ENCODE results near the gene PIGL.
"Not testable (repeated sequence)": the region's sequence is repeated elsewhere in the genome, so short reads cannot be mapped to it uniquely, and the experiment has no call there.

Gene PIGL

GRCh38 chr17:16273929-16274339 lies 56.9 kb downstream of the PIGL start:
- no peak for DNase-seq (ENCODE audit: low read depth, low spot score)

GRCh38 chr17:16275024-16275423 lies 58.0 kb downstream of the PIGL start:
- no peak for DNase-seq (ENCODE audit: low read depth, low spot score)

GRCh38 chr17:16277163-16277562 lies 60.2 kb downstream of the PIGL start:
- no peak for DNase-seq (ENCODE audit: low read depth, low spot score)

GRCh38 chr17:16281351-16281750 lies 64.3 kb downstream of the PIGL start:
- no peak for DNase-seq (ENCODE audit: low read depth, low spot score)

GRCh38 chr17:16282522-16282921 lies 65.5 kb downstream of the PIGL start:
- DNase-seq (ENCODE audit: low read depth, low spot score): no peak

GRCh38 chr17:16283705-16284104 lies 66.7 kb downstream of the PIGL start:
- no peak for DNase-seq (ENCODE audit: low read depth, low spot score)

- DNase-seq (ENCODE audit: low read depth, low spot score): no peak
Observed at GRCh38 chr17:16285646-16286008, 68.6 kb downstream of the PIGL start.

- peak; percentile 96 for DNase-seq (ENCODE audit: low read depth, low spot score)
Observed at GRCh38 chr17:16286009-16286946, 69.3 kb downstream of the PIGL start.

- DNase-seq (ENCODE audit: low read depth, low spot score): peak; percentile 33
Observed at GRCh38 chr17:16286947-16287562, 70.0 kb downstream of the PIGL start.

GRCh38 chr17:16287563-16288027 lies 70.6 kb downstream of the PIGL start:
- DNase-seq (ENCODE audit: low read depth, low spot score): no peak

GRCh38 chr17:16288860-16289571 lies 72.0 kb downstream of the PIGL start:
- no peak for DNase-seq (ENCODE audit: low read depth, low spot score)

- DNase-seq (ENCODE audit: low read depth, low spot score): no peak
Observed at GRCh38 chr17:16293931-16294330, 76.9 kb downstream of the PIGL start.

- DNase-seq (ENCODE audit: low read depth, low spot score): no peak
Observed at GRCh38 chr17:16294560-16294959, 77.5 kb downstream of the PIGL start.

- not testable (repeated sequence) for DNase-seq (ENCODE audit: low read depth, low spot score)
Observed at GRCh38 chr17:16296072-16296471, 79.1 kb downstream of the PIGL start.

- DNase-seq (ENCODE audit: low read depth, low spot score): peak; percentile 52
Observed at GRCh38 chr17:16297367-16298139, 80.5 kb downstream of the PIGL start.

GRCh38 chr17:16298140-16298662 lies 81.2 kb downstream of the PIGL start:
- DNase-seq (ENCODE audit: low read depth, low spot score): no peak

- no peak for DNase-seq (ENCODE audit: low read depth, low spot score)
Observed at GRCh38 chr17:16300554-16300953, 83.5 kb downstream of the PIGL start.

GRCh38 chr17:16301963-16302855 lies 85.2 kb downstream of the PIGL start:
- no peak for DNase-seq (ENCODE audit: low read depth, low spot score)

GRCh38 chr17:16302856-16303255 lies 85.8 kb downstream of the PIGL start:
- DNase-seq (ENCODE audit: low read depth, low spot score): no peak

- DNase-seq (ENCODE audit: low read depth, low spot score): peak; percentile 60
Observed at GRCh38 chr17:16304830-16305229, 87.8 kb downstream of the PIGL start.
